Neural progenitor cell (in vitro differentiated cells): ENCODE measurements around the gene PATJ. TPM values are rescaled to one million over a fixed set of nuclear protein-coding genes. Genes with fewer than 3 reads are reported as not detected.

Experiments used
- DNase-seq: peaks from one replicate; pipeline ENCODE4 v3.0.0-alpha.2; 2016; ENCODE audit warnings: low spot score
- H2AFZ ChIP-seq: fragments of 200-600 bp; sonication (generic); replicated peaks from 2 replicates; pipeline ENCODE4 v1.6.1; 2016; ENCODE audit warnings: antibody characterized with exemption
- H3F3A ChIP-seq: fragments of 200-600 bp; sonication (generic); 2 replicates; pipeline ENCODE4 v1.6.1; 2016; ENCODE audit warnings: antibody characterized with exemption, low read depth
- H3K27ac ChIP-seq: fragments of 200-600 bp; sonication (generic); 2 replicates; pipeline ENCODE4 v1.5.1; 2016; ENCODE audit warnings: mild to moderate bottlenecking
- H3K27me3 ChIP-seq: fragments of 200-600 bp; sonication (generic); 2 replicates; pipeline ENCODE4 v1.6.1; 2016; ENCODE audit warnings: mild to moderate bottlenecking, moderate library complexity
- H3K36me3 ChIP-seq: fragments of 200-600 bp; sonication (generic); 2 replicates; pipeline ENCODE4 v1.5.1; 2016
- H3K4me1 ChIP-seq: fragments of 200-600 bp; sonication (generic); 2 replicates; pipeline ENCODE4 v1.6.1; 2016; ENCODE audit warnings: mixed run types
- H3K4me2 ChIP-seq: fragments of 200-600 bp; sonication (generic); 2 replicates; pipeline ENCODE4 v1.6.1; 2016
- H3K4me3 ChIP-seq: fragments of 200-600 bp; sonication (generic); 2 replicates; pipeline ENCODE4 v1.5.1; 2016
- H3K79me2 ChIP-seq: fragments of 200-600 bp; sonication (generic); 2 replicates; pipeline ENCODE4 v1.6.1; 2016; ENCODE audit warnings: low read depth
- H3K9ac ChIP-seq: fragments of 200-600 bp; sonication (generic); 2 replicates; pipeline ENCODE4 v1.6.1; 2016
- H3K9me3 ChIP-seq: fragments of 200-600 bp; sonication (generic); 2 replicates; pipeline ENCODE4 v1.5.1; 2016; ENCODE audit warnings: low read depth
- H4K20me1 ChIP-seq: fragments of 200-600 bp; sonication (generic); 2 replicates; pipeline ENCODE4 v1.6.1; 2016; ENCODE audit warnings: low read depth
- H3K27ac Mint-ChIP-seq: 3 replicates; pipeline ENCODE4 v1.8.0; 2021; ENCODE audit warnings: mixed read lengths
- H3K27me3 Mint-ChIP-seq: 2 replicates; pipeline ENCODE4 v1.8.0; 2022; ENCODE audit warnings: low read depth, mild to moderate bottlenecking, inconsistent platforms, moderate library complexity, mixed read lengths; ENCODE audit not compliant: insufficient read depth
- H3K36me3 Mint-ChIP-seq: 3 replicates; pipeline ENCODE4 v1.8.0; 2021; ENCODE audit warnings: mixed read lengths
- H3K4me1 Mint-ChIP-seq: 3 replicates; pipeline ENCODE4 v1.8.0; 2021; ENCODE audit warnings: mixed read lengths
- H3K4me3 Mint-ChIP-seq: 3 replicates; pipeline ENCODE4 v1.8.0; 2021; ENCODE audit warnings: mild to moderate bottlenecking, moderate library complexity, mixed read lengths
- H3K9me3 Mint-ChIP-seq: 3 replicates; pipeline ENCODE4 v1.8.0; 2020; ENCODE audit warnings: mixed read lengths
- EZH2 ChIP-seq: fragments of 200-600 bp; sonication (generic); IDR thresholded peaks from 2 replicates; pipeline ENCODE4 v1.6.1; 2017; ENCODE audit warnings: antibody characterized with exemption, mild to moderate bottlenecking, moderate library complexity
- EZH2phosphoT487 ChIP-seq: fragments of 200-600 bp; sonication (generic); IDR thresholded peaks from 2 replicates; pipeline ENCODE4 v1.6.1; 2017; ENCODE audit warnings: antibody characterized with exemption
- total RNA-seq: library from RNA; depleted of rRNA; stranded (reverse); fragments of >200 nt; gene quantifications from 2 replicates; pipeline ENCODE4 v1.2.3, GENCODE V29; 2015; ENCODE audit warnings: low replicate concordance
- TF ChIP-seq, protein P1 (sequence below): fragments of 200-600 bp; sonication (generic); IDR thresholded peaks from 2 replicates; pipeline ENCODE4 v1.5.1; 2017; ENCODE audit warnings: antibody characterized with exemption, mild to moderate bottlenecking

PATJ gene
- total RNA-seq, 1 donor from 2014 or later, result 24.8 TPM

GRCh38 chr1:61950418-61950817 lies 208.1 kb downstream of the PATJ start:
- H3K27me3 ChIP-seq, result no peaks in the 10 kb centered on the region
- H3K4me2 ChIP-seq, result no peak overlapping the region
- no peaks in the 10 kb centered on the region for H4K20me1 ChIP-seq
- Mint-ChIP-seq H3K4me1 (peaks cover 30% of the 10 kb centered on the region), H3K27ac (peak overlapping the region; percentile 25), H3K4me3 (no peak overlapping the region), H3K27me3 (no peaks in the 10 kb centered on the region), H3K9me3 (peaks cover 6% of the 10 kb centered on the region), H3K36me3 (peaks cover 4% of the 10 kb centered on the region)
- H2AFZ ChIP-seq, result no peak overlapping the region
- no peak overlapping the region for H3K27ac ChIP-seq
- peak; percentile 13 for DNase-seq
- H3K79me2 ChIP-seq, result no peaks in the 10 kb centered on the region
- H3K4me1 ChIP-seq, result peaks cover 23% of the 10 kb centered on the region
- peaks cover 21% of the 10 kb centered on the region for H3F3A ChIP-seq
- H3K9me3 ChIP-seq, result no peaks in the 10 kb centered on the region
- no peaks in the 10 kb centered on the region for H3K36me3 ChIP-seq
- no peak for TF ChIP-seq EZH2
- TF ChIP-seq, protein P1, sequence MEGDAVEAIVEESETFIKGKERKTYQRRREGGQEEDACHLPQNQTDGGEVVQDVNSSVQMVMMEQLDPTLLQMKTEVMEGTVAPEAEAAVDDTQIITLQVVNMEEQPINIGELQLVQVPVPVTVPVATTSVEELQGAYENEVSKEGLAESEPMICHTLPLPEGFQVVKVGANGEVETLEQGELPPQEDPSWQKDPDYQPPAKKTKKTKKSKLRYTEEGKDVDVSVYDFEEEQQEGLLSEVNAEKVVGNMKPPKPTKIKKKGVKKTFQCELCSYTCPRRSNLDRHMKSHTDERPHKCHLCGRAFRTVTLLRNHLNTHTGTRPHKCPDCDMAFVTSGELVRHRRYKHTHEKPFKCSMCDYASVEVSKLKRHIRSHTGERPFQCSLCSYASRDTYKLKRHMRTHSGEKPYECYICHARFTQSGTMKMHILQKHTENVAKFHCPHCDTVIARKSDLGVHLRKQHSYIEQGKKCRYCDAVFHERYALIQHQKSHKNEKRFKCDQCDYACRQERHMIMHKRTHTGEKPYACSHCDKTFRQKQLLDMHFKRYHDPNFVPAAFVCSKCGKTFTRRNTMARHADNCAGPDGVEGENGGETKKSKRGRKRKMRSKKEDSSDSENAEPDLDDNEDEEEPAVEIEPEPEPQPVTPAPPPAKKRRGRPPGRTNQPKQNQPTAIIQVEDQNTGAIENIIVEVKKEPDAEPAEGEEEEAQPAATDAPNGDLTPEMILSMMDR, result peak; percentile 54
- H3K9ac ChIP-seq, result no peak overlapping the region
- no peak overlapping the region for H3K4me3 ChIP-seq

GRCh38 chr1:61951731-61952580 lies 209.7 kb downstream of the PATJ start:
- Mint-ChIP-seq H3K4me3 (peak overlapping the region; percentile 79), H3K4me1 (peaks cover 38% of the 10 kb centered on the region), H3K27ac (peak overlapping the region; percentile 88), H3K36me3 (peaks cover 5% of the 10 kb centered on the region), H3K9me3 (no peaks in the 10 kb centered on the region), H3K27me3 (no peaks in the 10 kb centered on the region)
- Histone ChIP-seq H3K27me3 (no peaks in the 10 kb centered on the region), H3K4me2 (peak overlapping the region; percentile 55), H3K9me3 (no peaks in the 10 kb centered on the region), H3K9ac (no peak overlapping the region), H2AFZ (no peak overlapping the region), H3K4me3 (no peak overlapping the region), H3K4me1 (peaks cover 29% of the 10 kb centered on the region), H3K79me2 (no peaks in the 10 kb centered on the region), H3K27ac (no peak overlapping the region), H4K20me1 (no peaks in the 10 kb centered on the region), H3F3A (peaks cover 21% of the 10 kb centered on the region), H3K36me3 (no peaks in the 10 kb centered on the region)
- TF ChIP-seq EZH2, result no peak
- no peak for TF ChIP-seq EZH2phosphoT487
- TF ChIP-seq, protein P1, result no peak
- peak; percentile 28 for DNase-seq

DNA sequence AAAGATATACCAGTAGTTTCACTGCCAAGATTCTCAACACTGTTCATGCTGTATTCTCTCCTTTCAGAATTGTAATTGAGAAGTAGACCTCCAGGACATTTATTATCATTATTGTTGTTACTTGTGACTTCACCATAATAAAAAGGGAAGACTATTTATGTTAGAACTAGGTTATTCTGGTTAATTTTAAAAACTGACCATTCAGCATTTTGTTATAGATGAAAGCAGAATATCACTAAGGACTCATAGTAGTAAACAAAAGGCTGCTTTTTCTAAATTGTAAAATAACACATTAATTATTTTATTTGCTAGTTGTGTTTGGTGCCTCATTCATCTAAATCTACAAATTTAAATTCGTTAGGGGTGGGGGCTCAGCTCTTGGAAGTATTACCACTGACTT lies 210.4 kb downstream of the PATJ start:
- H3F3A ChIP-seq, result peaks cover 21% of the 10 kb centered on the region
- H3K27ac ChIP-seq, result no peak overlapping the region
- peaks cover 45% of the 10 kb centered on the region for H3K4me1 Mint-ChIP-seq

More for the DNA sequence above, 210.4 kb downstream of the PATJ start:
- H3K9me3 Mint-ChIP-seq, result no peaks in the 10 kb centered on the region
- H4K20me1 ChIP-seq, result no peaks in the 10 kb centered on the region
- H3K79me2 ChIP-seq, result no peaks in the 10 kb centered on the region
- H3K4me3 Mint-ChIP-seq, result peak overlapping the region; percentile 79
- TF ChIP-seq, protein P1, result no peak
- TF ChIP-seq EZH2phosphoT487 (no peak), EZH2 (no peak)
- H3K36me3 ChIP-seq, result no peaks in the 10 kb centered on the region
- no peak overlapping the region for H2AFZ ChIP-seq
- H3K9me3 ChIP-seq, result no peaks in the 10 kb centered on the region
- peaks cover 30% of the 10 kb centered on the region for H3K4me1 ChIP-seq
- peak overlapping the region; percentile 55 for H3K4me2 ChIP-seq
- H3K27me3 ChIP-seq, result no peaks in the 10 kb centered on the region
- H3K27ac Mint-ChIP-seq, result peak overlapping the region; percentile 88
- no peaks in the 10 kb centered on the region for H3K27me3 Mint-ChIP-seq
- DNase-seq, result no peak
- no peak overlapping the region for H3K4me3 ChIP-seq
- no peak overlapping the region for H3K9ac ChIP-seq
- peaks cover 5% of the 10 kb centered on the region for H3K36me3 Mint-ChIP-seq
